Measurements from ENCODE around the gene RCSD1.

The RCSD1 gene

DNA sequence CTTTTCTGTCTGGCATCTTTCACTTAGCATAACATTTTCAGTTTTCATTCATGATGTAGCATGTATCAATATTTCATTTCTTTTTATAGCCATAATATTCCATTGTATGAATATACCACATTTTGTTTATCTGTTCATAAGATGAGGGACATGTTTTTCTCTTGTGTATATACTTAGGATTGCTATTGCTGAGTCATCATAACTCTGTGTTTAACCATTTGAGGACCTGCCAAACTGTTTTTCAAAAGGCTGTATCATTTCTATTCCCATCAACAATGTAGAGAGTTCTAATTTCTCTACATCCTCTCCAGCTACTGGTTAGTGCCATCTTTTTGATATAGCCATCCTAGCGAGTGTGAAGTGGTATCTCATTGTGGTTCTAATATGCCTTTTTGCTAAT lies 118.0 kb downstream of the RCSD1 start:
- DNase-seq, result no peak

DNA sequence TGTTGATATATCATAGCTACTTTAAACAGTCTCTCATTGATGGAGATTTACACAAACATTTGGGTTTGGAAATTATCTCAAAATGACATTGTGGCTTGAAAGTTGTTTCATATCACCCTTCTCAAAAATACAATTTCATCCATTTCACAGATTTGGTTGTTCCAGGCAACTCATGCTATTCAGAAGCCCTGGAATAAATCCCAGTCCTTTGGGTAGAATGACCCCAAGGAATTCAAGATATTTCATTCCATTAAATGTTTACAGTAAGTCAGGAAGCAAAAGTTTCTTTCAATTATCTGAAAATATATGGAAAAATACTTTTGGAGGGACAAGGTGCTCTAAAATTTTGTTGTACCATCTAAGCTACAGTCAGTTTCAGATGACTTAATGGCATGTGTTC lies 118.9 kb downstream of the RCSD1 start:
- DNase-seq, result no peak

DNA sequence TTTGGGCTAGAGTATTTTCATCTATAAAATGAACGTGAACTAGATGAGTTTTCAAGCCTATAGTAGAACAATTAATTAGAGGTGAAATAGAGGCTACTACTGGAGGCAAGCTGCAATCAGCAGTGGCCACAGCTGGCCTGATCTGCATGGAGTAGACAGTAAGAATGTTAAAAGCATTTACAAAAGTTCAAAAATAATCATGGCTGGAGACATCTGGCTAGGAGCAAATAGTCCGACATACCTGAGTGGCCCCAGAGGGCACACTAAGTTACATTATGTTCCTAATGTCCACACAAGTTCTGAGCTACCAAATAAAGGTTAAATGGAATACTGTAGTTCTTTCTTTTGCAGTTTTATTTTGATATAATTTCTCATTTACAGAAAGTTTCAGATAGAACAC lies 119.7 kb downstream of the RCSD1 start:
- DNase-seq, result no peak

- DNase-seq, result no peak
Observed at GRCh38 chr1:167750641-167751040, 120.6 kb downstream of the RCSD1 start.

DNA sequence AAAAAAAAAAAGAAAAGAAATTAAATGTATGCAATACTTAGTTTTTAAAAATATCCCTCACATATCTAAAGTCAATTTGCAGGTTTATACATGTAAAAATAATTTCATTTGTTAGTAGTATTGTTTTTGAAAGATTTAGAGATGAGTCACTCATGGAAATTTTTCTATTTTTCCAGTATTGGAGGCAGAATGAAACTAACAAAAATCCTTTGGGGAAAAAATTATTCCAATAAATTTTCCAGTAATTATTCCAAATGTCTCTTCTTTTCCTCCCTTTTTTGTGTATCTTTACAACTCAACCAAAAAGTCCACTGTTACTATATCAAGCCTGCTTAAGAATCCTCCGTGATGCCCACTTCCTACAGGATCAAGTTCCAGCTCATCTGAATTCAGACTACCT lies 121.6 kb downstream of the RCSD1 start:
- DNase-seq, result no peak

DNA sequence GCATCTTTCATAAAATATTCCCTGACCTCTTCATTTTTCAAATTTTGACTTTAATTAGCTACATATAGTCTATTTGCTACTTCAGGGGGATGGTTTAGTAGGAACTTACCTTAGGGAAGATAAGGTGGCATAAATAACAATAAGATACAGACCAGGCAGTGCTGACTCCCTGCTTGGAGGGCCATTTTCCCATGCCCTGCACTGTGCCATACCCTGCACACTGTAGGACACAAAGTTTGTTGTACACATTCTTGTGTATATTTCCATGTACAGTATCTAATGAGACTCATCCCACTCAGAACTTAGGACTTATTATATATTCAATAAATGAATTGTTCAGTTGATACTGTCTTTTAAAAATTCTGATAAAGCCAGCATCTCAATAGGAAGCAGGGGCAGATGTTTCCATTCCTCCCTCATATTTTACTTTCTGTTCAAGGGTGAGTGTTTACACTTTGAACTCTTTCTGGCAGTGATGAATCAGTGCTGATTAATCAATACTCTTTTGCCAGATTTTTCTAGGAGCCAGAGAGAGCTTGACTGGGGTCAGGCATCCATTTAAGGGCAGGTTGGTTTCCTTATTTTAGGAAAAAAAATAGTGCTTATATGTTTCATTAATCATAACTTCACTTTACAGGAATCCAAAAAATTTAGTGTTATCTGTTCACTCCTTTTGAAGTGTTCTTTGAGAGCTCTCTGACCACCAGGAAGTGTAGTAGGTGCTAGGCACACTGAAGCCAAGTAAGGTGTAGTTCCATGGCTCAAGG lies 122.4 kb downstream of the RCSD1 start:
- no peak for DNase-seq

- no peak for DNase-seq
Observed at GRCh38 chr1:167755654-167756053, 125.6 kb downstream of the RCSD1 start.
